Nephron (organoid): ENCODE data around the gene TBC1D30.

Experiments used
- H3K27ac Mint-ChIP-seq, 3 experiments: 2 replicates each; pipeline ENCODE4 v1.8.0; 2020; ENCODE audit warnings: mixed read lengths in 3 of 3, mild to moderate bottlenecking in 2 of 3, moderate library complexity in 1 of 3
- H3K27me3 Mint-ChIP-seq: 2 replicates; pipeline ENCODE4 v1.8.0; 2021; ENCODE audit warnings: low read depth, mild to moderate bottlenecking, moderate library complexity, mixed read lengths
- H3K36me3 Mint-ChIP-seq: 2 replicates; pipeline ENCODE4 v1.8.0; 2020; ENCODE audit warnings: low read depth, mixed read lengths
- H3K4me1 Mint-ChIP-seq: 2 replicates; pipeline ENCODE4 v1.8.0; 2020; ENCODE audit warnings: mixed read lengths
- H3K4me3 Mint-ChIP-seq, 3 experiments: 2 replicates each; pipeline ENCODE4 v1.8.0; 2020; ENCODE audit warnings: mild to moderate bottlenecking in 3 of 3, mixed read lengths in 3 of 3, moderate library complexity in 2 of 3
- H3K9me3 Mint-ChIP-seq: 2 replicates; pipeline ENCODE4 v1.8.0; 2020; ENCODE audit warnings: mixed read lengths
- CTCF ChIP-seq, 3 experiments: fragments of 200-600 bp; sonication (generic); IDR thresholded peaks; one replicate each; pipeline ENCODE4 v1.5.0; 2021; ENCODE audit warnings: antibody characterized with exemption in 3 of 3; ENCODE audit not compliant: unreplicated experiment in 3 of 3

The TBC1D30 gene

GRCh38 chr12:64781280-64782190 is 42.9 kb upstream of the TBC1D30 start:
- peaks cover 84% of the 10 kb centered on the region for H3K27me3 Mint-ChIP-seq
- peaks cover 18% of the 10 kb centered on the region for H3K4me1 Mint-ChIP-seq
- peak overlapping the region; percentile 81 to 84 (median 83) for H3K4me3 Mint-ChIP-seq
- no peak for TF ChIP-seq CTCF (IDR thresholded peaks at IDR 0.05; ENCODE audit: unreplicated experiment in 3 of 3)
- peaks cover 3% of the 10 kb centered on the region for H3K36me3 Mint-ChIP-seq
- H3K27ac Mint-ChIP-seq: peak overlapping the region in 1 of 3 experiments; percentile 36
- peaks cover 10% of the 10 kb centered on the region for H3K9me3 Mint-ChIP-seq

GRCh38 chr12:64782191-64782876 is 42.1 kb upstream of the TBC1D30 start:
- H3K27me3 Mint-ChIP-seq: peaks cover 76% of the 10 kb centered on the region
- peak overlapping the region; percentile 81 to 84 (median 83) for H3K4me3 Mint-ChIP-seq
- H3K4me1 Mint-ChIP-seq: peaks cover 18% of the 10 kb centered on the region
- H3K36me3 Mint-ChIP-seq: peaks cover 3% of the 10 kb centered on the region
- no peak for TF ChIP-seq CTCF (IDR thresholded peaks at IDR 0.05; ENCODE audit: unreplicated experiment in 3 of 3)
- peaks cover 2% of the 10 kb centered on the region for H3K9me3 Mint-ChIP-seq
- no peak overlapping the region for H3K27ac Mint-ChIP-seq

- Mint-ChIP-seq H3K4me1 (peaks cover 13% of the 10 kb centered on the region), H3K36me3 (no peaks in the 10 kb centered on the region), H3K4me3 (no peak overlapping the region), H3K27ac (no peak overlapping the region), H3K9me3 (no peaks in the 10 kb centered on the region), H3K27me3 (peaks cover 49% of the 10 kb centered on the region)
- no peak for TF ChIP-seq CTCF (IDR thresholded peaks at IDR 0.05; ENCODE audit: unreplicated experiment in 3 of 3)
Observed at GRCh38 chr12:64785838-64786237, 38.6 kb upstream of the TBC1D30 start.

GRCh38 chr12:64790166-64790565 is 34.3 kb upstream of the TBC1D30 start:
- H3K36me3 Mint-ChIP-seq: peaks cover 4% of the 10 kb centered on the region
- no peak overlapping the region for H3K27ac Mint-ChIP-seq
- H3K9me3 Mint-ChIP-seq: no peaks in the 10 kb centered on the region
- TF ChIP-seq CTCF (IDR thresholded peaks at IDR 0.05; ENCODE audit: unreplicated experiment in 3 of 3): no peak
- H3K27me3 Mint-ChIP-seq: peaks cover 12% of the 10 kb centered on the region
- H3K4me1 Mint-ChIP-seq: no peaks in the 10 kb centered on the region
- no peak overlapping the region for H3K4me3 Mint-ChIP-seq

GRCh38 chr12:64791036-64791435 is 33.4 kb upstream of the TBC1D30 start:
- peaks cover 4% of the 10 kb centered on the region for H3K36me3 Mint-ChIP-seq
- peaks cover 5% of the 10 kb centered on the region for H3K27me3 Mint-ChIP-seq
- no peak overlapping the region for H3K4me3 Mint-ChIP-seq
- no peaks in the 10 kb centered on the region for H3K9me3 Mint-ChIP-seq
- no peak for TF ChIP-seq CTCF (IDR thresholded peaks at IDR 0.05; ENCODE audit: unreplicated experiment in 3 of 3)
- no peaks in the 10 kb centered on the region for H3K4me1 Mint-ChIP-seq
- no peak overlapping the region for H3K27ac Mint-ChIP-seq
